NT2/D1 (cell line): ENCODE results near the gene AMZ1.

Experiments used
- SUZ12 ChIP-seq: IDR thresholded peaks from 2 replicates; pipeline ENCODE4 v1.6.1; 2011; ENCODE audit not compliant: insufficient read length, insufficient read depth; ENCODE audit errors: extremely low read depth
- YY1 ChIP-seq: IDR thresholded peaks from 2 replicates; pipeline ENCODE4 v1.6.1; 2011; ENCODE audit not compliant: insufficient read length, insufficient read depth
- ZNF274 ChIP-seq: IDR thresholded peaks from 2 replicates; pipeline ENCODE4 v1.6.1; 2011; ENCODE audit warnings: mild to moderate bottlenecking, low read depth, low read length

DNA sequence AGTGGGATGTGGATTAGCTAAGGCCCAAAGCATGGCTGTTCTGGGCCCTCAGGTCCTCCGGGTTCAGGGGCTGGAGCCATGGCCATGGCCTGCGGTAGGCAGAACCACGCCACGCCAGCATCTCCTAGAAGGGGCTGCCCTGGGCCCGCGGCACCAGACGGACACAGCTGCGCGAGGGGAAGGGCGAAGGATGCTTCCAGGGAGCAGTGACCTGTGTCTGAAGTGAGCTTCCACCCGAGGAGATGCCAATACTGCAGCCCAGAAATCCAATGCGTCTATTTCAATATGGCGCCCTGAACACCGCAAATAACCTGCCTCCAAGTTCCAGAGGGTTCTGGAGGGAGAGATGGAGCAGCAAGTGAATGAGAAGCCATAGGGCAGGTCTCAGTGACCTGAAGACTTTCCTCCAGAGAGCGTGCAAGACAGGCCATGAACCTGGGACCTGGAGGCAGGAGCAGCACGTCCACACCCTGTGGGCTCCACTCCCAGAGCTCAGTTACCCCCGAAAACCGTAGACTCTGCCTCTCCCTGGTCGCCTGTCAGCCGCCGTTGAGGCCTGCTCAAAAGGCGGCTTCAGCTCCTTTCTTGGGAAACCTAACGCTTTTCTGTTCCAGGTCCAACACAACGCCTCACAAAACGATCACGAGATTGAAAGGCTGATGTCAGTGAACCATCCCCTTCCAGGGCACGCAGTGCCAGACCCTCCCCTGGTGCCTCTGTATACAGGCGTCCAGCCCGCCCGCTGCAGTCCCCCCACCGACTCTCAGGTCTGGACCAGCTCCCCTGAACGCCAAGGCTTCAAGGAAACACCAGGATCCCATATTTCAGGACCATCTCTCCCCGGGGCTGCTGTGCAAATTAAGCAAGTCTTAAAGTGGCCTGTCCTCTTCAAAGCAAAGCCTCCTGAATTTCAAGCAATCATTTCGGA, 37.4 kb downstream of the AMZ1 start:
- TF ChIP-seq SUZ12 (no peak), YY1 (no peak), ZNF274 (no peak)
